ENCODE measurements around the gene P2RY14.

DNA sequence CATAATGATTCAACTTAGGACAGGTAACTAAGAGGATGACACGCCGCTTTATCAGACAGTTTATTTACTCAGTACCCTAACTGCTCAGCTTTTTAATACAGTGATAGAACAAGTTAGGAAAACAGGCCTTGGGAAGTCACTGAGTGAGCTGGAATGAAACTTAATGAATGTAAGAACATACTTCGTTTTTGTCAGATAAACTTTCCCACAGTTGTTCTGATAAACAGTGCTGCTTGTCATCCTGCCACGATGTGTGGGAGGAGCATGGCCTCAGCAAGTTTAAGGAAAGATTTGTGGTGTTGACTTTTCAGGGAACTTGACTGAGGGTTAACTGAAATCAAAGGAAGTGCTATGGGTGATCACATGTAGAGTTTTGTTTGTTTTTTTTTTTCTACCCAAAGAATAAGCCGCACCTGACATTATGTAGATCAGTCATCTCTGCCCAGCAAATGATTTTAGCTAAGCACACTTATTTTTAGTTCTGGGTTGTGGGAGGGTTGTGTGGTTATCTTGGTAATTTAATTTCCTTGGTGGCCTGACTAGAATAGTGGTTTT is 5.6 kb upstream of the P2RY14 start:
- TF ChIP-seq EZH2 (IDR thresholded peaks at IDR 0.05; ENCODE audit: insufficient read depth, poor library complexity, severe bottlenecking) (no peak), EZH2phosphoT487 (IDR thresholded peaks at IDR 0.05; ENCODE audit: insufficient read depth, low read depth) (no peak)
